GM21515 (cell line): Measurements from ENCODE around the gene QRSL1.
"Not testable (repeated sequence)": the region's sequence is repeated elsewhere in the genome, so short reads cannot be mapped to it uniquely, and the experiment has no call there.

Experiments
- ATAC-seq: cut with Tn5 transposase; IDR thresholded peaks from one replicate; pipeline ENCODE4 v1.9.1; 2021; ENCODE audit not compliant: unreplicated experiment

The QRSL1 gene

DNA sequence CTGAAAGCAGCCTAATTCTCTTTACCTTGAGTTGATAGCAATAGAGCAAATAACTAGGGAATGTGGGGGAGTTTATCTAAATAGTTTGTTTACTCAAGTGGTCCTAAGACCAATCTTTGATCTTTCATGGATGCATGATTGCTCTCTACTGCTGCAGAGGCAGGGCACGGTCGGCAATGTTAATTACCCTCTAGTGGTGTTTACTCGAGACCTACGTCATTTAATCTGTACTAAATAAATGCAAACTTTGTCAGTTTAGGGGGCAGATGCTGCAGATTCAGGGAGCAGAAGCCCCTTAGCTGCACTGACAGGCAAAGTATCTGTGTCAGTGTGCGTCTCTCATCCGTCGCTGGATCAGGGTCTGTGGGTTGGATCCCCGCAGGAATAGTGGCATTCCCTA is 7.0 kb upstream of the QRSL1 start:
- no peak for ATAC-seq

DNA sequence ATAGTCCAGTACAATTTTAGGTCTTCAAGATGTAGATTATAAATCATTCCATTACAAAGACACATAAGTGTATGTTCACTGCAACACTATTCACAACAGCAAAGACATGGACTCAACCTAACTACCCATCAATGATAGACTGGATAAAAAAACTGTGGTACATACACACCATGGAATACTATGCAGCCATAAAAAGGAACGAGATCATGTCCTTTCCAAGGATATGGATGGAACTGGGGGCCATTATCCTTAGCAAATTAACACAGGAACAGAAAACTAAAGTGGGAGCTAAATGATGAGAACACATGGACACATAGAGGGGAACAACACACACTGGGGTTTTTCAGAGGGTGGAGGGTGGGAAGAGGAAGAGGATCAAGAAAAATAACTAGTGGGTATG is 6.3 kb upstream of the QRSL1 start:
- no peak for ATAC-seq

DNA sequence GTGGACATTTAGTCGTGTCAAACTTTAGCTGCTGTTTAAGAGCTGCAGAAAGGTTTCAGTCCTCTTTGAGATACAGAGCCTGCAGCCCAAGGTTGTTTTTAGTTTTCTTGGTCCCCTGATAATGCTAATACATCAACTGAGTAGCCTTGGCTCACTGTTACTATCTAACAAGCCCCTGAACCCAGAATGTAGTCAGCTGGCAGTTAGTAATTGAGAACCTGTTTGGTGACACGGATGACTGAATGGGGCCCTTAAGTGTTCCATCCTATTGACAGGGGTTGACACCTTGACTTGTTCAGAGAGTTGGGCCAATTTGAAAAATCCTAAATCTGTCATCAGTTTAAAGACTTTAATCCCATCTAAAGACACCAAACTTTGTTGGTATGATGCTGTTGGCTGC is 2.9 kb upstream of the QRSL1 start:
- ATAC-seq = no peak

DNA sequence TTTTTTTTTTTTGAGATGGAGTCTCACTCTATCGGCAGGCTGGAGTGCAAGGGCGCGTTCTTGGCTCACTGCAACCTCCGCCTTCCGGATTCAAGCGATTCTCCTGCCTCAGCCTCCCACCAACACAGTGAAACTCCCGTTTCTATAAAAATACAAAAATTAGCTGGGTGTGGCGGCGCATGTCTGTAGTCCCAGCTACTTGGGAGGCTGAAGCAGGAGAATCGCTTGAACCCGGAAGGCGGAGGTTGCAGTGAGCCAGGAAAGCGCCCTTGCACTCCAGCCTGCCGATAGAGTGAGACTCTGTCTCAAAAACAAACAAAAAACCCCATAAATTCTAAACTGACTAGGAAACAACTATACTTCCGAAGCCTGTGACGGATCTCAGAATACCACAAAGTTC is 1.6 kb upstream of the QRSL1 start:
- ATAC-seq = not testable (repeated sequence)

DNA sequence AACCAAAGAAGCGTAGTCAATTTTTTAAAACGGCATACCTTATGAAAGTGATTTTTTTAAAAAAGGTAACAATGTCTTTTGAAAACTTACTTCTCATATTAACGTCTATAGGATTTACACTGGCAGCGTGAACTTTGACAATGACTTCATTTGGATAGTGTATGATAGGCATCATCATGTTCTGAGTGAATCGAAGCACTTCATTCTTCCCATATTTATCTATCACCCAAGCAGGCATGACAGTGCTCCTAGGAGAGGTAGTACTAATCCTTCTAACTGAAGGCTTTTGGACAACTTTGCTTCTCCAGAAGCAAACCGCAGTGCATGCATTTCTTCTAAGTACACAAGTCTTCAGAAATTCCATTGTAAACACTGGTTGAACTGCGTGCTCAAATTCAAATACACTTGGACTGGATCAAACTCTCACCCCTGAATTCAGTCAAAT is 698 bp upstream of the QRSL1 start:
- peak; percentile 10 for ATAC-seq

DNA sequence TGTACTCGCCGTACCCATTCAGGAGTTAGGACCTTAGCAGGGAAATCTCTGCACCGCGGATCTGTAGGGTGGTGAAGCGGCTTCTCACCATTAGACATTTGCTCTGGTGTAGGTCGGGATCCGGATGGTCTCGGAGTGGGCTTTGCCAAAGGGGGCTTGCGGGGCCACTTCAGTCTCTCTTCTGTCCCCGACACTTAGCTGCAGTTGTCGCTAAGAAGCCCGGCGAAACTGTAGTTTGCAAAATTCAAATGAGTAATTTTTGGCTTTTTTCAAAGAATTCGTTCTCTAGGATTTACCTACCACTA is 433 bp downstream of the QRSL1 start:
- ATAC-seq = no peak

DNA sequence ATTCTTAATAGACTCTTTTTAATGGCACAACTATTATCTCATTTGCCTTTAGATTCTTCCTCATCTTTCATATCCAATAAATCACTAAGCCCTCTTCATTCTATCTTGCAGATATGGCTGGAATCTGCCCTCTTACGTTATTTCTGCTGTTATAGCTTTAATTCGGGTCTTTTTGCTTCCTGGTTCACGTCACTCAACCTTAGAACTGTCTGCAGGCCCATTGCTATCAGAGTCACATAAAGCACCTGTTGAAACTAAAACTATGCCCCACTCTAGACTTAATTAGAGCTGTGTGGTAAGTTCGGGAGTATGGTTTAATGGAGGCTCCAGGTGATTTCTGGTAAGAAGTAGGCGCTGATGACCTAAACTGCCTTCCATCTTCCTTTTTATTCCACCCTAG is 988 bp downstream of the QRSL1 start:
- no peak for ATAC-seq

DNA sequence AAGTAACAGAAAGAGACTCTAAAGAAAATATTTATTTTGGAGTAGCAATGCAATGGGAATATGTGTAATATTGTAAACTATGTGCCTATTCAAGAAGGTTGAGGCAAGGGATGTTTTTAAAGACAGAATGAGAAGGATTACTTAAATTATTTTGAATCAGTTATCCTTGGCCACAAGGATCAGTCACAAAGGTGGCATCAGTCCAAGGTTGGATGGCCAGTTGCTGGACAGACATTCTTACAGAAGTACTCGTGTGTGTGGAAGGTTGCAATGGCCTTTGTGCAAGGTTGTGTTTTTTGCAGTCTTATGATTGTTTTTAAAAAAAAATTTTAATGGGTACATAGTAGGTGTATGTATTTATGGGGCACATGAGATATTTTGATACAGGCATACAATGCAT is 2.0 kb downstream of the QRSL1 start:
- no peak for ATAC-seq

DNA sequence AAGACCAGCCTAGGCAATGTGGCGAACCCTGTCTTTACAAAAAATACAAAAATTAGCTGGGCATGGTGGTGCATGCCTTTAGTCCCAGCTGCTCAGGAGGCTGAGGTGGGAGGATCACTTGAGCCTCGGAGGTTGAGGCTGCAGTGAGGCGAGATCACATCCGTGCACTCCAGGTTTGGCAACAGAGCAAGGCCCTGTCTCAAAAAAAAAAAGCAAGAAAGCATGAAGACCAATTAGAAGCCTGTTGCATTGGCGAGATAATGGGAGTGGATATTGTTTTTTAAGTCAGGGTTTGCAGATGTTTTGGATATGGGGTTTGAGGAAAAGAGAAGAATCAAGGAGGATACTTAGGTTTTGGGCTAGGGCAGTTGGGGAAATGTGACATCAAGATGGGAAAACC is 5.2 kb downstream of the QRSL1 start:
- no peak for ATAC-seq

DNA sequence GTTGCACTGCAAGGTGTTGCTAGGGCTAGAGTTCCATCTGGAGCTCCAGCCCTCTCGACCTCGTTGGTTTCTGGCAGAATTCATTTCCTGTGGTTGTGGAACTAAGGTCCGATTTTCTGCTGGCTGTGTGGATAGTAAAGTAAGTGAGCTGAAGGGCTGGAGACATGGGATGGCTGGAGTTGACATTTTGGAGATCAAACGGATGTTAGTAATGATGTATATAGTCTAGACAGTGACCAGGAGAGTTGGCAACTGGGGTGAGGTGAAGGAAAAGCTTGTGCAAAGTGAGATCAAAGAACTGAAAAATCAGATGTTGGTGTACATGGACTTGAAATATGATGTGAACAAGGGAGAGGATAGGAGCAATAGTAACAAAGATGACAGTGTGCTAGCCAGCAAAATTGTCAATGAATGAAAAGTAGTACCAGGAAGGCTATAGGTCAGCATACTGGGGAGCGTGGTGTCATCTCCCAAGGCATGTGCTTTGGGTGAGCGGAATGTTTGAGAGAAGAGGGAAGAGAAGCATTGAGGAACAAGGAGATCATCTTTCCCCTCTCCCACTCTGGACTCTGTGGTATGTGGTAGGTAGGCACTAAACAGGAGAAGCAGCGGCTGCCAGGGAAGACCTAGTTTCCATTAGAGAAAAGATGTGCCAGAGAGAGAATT is 7.8 kb downstream of the QRSL1 start:
- peak; percentile 30 for ATAC-seq

DNA sequence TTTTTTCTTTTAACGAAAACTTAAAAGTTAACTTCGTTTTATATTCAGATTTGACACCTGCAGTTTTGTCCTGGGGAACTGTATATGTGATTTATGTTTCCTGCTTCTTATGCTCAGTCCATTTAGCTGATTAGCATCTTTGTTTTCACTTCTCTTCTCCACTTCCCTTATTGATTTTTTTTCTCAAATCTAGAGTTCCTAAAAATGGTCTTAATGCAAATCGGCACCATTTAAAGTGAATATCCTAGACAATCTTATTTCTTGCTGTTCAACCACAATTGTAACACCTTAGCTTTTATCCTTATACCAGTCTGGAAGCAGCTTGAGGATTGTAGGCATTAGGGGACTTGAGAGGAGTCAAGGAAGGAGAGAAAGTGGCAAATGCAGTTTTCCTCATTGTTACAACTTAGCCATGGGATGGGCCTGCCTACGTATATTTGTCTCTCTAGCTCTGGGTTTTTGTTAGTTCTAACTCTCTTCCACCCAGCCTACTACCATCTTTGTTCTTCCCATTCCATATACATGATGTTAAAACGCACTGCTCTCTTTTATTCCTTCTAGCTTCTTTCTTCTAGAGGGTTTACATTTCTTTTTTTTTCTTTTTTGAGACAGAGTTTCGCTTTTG is 8.5 kb downstream of the QRSL1 start:
- ATAC-seq = peak; percentile 76

DNA sequence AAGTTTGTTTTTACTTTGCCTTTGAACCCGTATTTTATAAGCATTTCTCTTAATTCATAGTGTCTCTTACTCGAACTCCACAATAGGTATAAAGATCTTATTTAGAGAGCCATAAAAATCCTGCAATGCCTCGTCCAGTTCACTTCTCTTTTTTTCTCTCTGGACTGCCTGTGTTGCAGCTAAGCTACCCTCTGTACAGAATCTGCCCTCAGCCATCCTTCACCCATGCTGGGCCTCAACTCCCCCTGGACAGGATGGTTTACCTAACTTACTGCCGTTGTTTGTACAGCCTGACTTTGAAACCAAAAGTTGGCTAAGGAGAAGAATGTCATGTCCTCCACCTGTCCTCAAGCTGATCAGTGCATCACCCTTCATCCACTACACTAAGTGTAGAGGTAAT is 10.4 kb downstream of the QRSL1 start:
- no peak for ATAC-seq

DNA sequence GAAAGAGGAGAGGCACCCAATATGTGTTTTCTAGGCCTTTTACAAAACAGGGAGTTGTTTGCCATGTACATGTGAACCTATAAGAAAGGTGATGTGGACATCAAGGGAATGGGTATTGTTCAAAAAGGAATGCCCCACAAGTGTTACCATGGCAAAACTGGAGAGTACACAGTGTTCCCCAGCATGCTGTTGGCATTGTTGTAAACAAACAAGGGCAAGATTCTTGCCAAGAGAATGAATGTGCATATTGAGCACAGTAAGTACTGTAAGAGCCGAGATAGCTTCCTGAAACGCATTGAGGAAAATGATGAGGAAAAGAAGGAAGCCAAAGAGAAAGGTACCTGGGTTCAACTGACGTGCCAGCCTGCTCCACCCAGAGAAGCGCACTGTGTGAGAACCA is 13.1 kb downstream of the QRSL1 start:
- no peak for ATAC-seq

DNA sequence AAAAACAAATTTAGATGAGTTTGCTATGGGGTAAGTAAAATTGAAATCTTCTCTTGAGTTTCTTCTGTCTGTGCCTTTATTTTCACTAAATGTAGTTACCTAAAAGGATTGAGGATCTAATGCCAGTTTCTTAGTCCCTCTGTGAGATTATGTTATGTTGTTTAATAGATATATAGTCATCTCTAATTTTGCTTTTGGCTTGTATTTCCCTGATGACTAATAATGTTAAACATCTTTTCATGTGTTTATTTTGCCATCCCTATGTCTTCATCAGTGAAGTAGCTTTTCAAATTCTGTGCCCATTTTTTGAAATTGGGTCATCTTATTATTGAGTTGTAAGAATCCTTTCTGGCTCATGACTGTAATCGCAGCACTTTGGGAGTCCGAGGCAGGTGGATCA is 13.7 kb downstream of the QRSL1 start:
- ATAC-seq = no peak

DNA sequence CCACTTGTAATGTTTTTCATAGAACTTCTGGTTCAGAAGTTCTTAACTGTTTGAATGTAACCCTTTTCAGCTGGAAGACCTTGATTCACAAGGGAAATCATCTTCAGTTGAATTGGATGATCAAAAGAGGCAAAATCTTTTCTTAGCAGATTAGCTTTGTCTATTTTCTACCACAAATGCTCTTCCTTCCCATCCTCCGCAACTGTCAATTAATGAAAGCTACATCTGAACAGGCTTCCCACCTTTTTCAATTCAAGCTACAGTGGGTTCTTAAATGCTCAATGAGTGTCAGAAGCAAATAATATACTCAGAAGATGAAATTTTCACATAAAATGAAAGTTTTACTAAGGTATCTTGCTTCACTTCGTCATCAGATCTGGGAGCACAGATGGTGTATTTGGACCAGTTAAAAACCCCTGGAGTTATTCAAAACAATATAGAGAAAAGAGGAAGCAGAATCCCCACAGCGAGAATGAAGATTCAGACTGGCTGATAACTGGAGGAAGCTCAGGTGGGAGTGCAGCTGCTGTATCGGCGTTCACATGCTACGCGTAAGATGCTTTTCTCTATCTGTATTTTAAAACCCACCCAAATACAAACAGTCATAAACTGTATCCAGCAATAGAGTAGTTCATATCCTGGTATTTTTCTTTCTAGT is 19.4 kb downstream of the QRSL1 start:
- peak; percentile 86 for ATAC-seq

DNA sequence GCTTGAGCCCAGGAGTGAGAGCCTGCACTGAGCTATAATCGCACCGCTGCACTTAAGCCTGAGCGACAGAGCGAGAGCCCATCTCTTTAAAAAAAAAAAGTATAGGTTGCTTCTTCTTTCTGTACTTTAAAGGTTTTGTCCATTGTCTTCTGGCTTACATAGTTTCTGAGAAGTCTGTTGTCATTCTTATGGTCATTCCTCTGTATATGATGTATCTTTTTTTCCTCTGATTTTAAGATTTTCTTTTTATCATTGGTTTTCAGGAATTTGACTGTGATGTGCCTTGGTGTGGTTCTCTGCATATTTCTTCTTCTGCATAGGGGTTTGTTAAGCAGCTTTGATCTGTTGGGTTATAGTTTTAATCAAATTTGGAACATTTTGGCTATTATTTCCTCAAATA is 29.1 kb downstream of the QRSL1 start:
- no peak for ATAC-seq

DNA sequence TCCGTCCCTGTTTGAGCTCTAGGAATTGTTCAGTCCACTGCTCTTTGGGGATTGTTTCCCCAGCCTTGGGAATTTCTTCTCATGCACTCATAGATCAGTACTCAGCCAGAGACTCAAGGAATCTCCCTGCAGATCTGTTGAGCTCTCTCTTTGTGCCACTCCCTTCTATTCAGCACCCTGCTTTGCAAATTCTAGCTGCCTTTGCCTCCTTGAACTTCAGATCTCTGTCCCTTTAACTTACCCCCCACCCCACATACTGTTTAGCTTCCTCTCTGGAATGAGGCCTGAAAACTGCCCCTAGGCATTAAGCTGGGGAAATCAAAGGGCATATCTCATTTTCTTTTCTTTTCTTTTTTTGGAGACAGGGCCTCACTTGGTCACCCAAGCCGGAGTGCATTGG is 30.5 kb downstream of the QRSL1 start:
- ATAC-seq = no peak

DNA sequence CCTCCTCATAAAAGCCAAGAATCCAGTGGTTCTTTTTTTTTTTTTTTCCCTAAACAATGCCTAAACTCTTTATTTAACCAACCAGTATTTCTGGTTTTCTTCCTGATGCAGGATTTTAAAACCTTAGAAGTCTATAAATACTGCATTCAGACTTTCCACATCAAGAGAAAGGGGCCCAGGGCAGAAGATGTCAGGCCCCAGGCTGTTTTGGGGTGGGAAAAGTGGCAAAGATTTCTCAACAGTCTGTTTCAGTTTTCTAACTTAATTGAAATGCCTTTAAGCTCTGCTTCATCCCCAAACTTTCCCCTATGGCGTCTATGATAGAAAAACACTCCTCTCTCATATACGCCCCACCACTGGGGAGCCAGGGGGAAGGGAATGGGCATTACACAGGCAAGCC is 33.1 kb downstream of the QRSL1 start:
- ATAC-seq = no peak

DNA sequence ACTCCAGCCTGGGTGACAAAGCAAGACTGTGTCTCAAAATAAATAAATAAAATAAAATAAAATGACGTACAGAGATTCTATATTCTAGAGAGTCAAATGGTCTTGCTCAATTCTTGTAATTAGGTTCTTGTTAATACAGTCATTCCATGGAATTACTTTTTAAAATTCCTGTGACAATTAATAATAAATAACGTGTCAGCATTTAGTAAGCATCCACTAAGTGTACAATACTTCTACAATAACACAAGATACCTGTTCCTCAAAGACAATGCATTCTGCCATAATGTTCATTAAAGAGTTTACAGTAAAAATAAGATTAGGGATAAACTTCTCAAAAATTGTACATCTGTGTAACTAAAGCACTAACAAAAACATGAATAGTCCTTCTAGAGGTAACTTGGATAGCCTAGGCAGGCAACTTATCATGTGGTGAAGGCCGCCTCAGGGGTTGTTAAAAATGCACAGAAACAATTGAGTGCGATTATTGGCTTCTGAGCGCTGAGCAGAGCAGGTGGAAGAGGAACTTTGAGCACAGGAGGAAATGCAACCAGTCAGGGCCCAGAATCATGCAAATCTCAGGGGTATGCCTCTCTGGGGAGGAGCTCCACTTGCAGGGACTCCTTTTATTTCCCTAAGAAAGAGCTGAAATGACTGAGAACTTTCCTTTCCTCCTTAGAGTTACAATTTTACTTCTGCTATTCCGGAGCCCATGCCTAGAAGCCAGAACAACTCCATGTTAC is 37.1 kb downstream of the QRSL1 start:
- ATAC-seq = peak; percentile 94

DNA sequence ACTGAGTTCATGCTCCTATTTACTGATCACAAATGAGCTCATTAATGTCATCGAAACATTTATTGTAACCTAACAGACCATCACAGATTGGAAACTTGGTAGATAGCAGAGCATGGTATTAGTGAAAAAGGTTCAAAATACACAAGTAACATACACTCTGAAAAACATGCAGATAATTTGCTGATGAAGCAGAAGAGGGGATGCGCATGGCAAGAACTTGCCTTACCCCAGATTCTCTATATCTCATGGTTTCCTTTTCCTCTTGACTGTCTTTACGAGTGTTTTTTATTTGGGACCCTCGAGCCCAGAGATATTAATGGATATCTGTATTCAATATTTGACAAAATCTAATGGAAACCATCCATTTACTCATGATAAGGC is 37.6 kb downstream of the QRSL1 start:
- ATAC-seq = no peak

DNA sequence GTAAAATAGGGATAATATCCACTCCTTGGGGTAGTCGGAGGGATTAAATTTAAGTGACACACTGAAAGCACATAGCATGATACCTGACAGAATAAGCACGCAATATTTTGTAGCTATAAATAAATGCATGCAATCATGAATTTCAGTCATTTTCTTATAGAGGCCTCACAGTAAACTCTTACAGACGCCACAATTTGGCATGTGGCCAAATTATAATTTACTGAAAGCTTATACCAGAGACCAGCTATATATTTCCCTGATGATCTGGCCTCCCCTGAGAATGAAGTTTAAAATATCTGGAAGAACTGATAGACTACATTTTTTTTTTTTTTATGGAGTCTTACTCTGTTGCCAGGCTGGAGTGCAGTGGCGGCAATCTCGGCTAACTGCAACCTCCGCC is 40.9 kb downstream of the QRSL1 start:
- no peak for ATAC-seq

DNA sequence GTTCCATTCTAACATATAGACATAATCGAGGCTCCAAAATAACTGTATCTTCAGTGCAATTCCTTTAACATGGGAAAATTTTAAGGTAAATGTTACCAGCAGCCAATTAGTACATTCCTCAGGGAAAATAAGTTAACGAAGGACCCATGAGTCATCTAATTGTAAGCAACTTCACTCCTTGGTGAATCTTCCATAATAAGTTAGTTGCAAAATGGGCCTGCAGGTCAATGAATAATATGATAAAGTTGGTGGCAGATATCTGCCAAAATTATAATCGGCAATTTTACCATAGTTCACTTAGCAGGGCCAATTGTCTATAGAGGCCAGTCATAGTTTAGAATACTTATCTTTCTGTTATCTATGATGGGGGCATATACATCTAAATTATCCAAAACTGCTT is 42.3 kb downstream of the QRSL1 start:
- no peak for ATAC-seq
